Measurements from ENCODE around the gene NEK6. TPM values are rescaled to one million over a fixed set of nuclear protein-coding genes. Genes with fewer than 3 reads are reported as not detected.

NEK6 gene
- total and polyA plus RNA-seq, 9 of the 15 experiments (the other 6 are each of a cell fraction or from before 2014, with no cell fraction given): 3.1 to 19.0 (median 8.4) TPM

- no peaks in the 10 kb centered on the region for H3K9me3 ChIP-seq (replicated peaks; ENCODE audit: control insufficient read depth, insufficient read depth, low read depth, low read length)
- CTCF ChIA-PET (ENCODE audit: low intra/inter-chr PET ratio): no interaction called here
- H3K4me2 ChIP-seq (ENCODE audit: insufficient read depth, low read length): no peak overlapping the region
- no peak overlapping the region for H2AFZ ChIP-seq (ENCODE audit: low read depth, low read length)
- WGBS (ENCODE audit: insufficient coverage, low coverage, missing lambda C conversion rate): 77% methylated on average over 17 of the region's 22 CpGs
- no peaks in the 10 kb centered on the region; the same call in 2 of the 3 replicates for H3K36me3 ChIP-seq (ENCODE audit: control insufficient read depth, insufficient read depth, low read length)
- H3K27me3 ChIP-seq (ENCODE audit: control insufficient read depth in 2 of 2, insufficient read depth in 2 of 2, low read length in 2 of 2): no peaks in the 10 kb centered on the region
- POLR2A ChIA-PET: no interaction called here
- no TSS peak for BruUV-seq (replicated peaks)
- in situ Hi-C loops (cut with MboI): loop anchor here (5.0 kb wide), 1 partner anchor 57 kb away; no protein-coding TSS in a partner anchor
- H3K4me3 ChIP-seq: no peak overlapping the region
- no peak overlapping the region for H3K27ac ChIP-seq (ENCODE audit: extremely low read depth, low read depth, low read length)
- peaks cover 20% of the 10 kb centered on the region for H4K20me1 ChIP-seq (replicated peaks; ENCODE audit: control insufficient read depth, insufficient read depth, low read length)
- FAIRE-seq (no peak), DNase-seq (ENCODE audit: extremely low read depth in 1 of 4, low spot score in 3 of 4) (no peak), ATAC-seq (no peak)
- peak overlapping the region in 1 of 2 experiments; percentile 11; a peak in 1 of 4 replicates for H3K9ac ChIP-seq (ENCODE audit: insufficient read depth in 1 of 2, low read depth in 2 of 2, low read length in 2 of 2)
- intact Hi-C loops (cut with micrococcal nuclease): no loop called here
- H3K9me1 ChIP-seq (ENCODE audit: control insufficient read depth, insufficient read depth, low read length): no peaks in the 10 kb centered on the region
- H3K79me2 ChIP-seq (ENCODE audit: control insufficient read depth, insufficient read depth, low read length): peaks cover 21% of the 10 kb centered on the region
- TF ChIP-seq FOS (IDR thresholded peaks at IDR 0.05; ENCODE audit: extremely low read depth, insufficient read length): no peak
- TF ChIP-seq RFX7 (CRISPR knock-in tag; IDR thresholded peaks at IDR 0.05): no peak
- TF ChIP-seq ZNF263 (CRISPR knock-in tag; IDR thresholded peaks at IDR 0.05; ENCODE audit: borderline replicate concordance): no peak
- TF ChIP-seq, protein P1, sequence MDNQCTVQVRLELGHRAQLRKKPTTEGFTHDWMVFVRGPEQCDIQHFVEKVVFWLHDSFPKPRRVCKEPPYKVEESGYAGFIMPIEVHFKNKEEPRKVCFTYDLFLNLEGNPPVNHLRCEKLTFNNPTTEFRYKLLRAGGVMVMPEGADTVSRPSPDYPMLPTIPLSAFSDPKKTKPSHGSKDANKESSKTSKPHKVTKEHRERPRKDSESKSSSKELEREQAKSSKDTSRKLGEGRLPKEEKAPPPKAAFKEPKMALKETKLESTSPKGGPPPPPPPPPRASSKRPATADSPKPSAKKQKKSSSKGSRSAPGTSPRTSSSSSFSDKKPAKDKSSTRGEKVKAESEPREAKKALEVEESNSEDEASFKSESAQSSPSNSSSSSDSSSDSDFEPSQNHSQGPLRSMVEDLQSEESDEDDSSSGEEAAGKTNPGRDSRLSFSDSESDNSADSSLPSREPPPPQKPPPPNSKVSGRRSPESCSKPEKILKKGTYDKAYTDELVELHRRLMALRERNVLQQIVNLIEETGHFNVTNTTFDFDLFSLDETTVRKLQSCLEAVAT (IDR thresholded peaks at IDR 0.05): no peak
- no peak for TF ChIP-seq ZC3H8 (IDR thresholded peaks at IDR 0.05)
- no peak for TF ChIP-seq NFE2 (IDR thresholded peaks at IDR 0.05; ENCODE audit: low read depth)
- TF ChIP-seq ZC3H4 (CRISPR knock-in tag; IDR thresholded peaks at IDR 0.05; ENCODE audit: borderline replicate concordance): no peak
- TF ChIP-seq ZNF316 (IDR thresholded peaks at IDR 0.05): no peak
- no peak for TF ChIP-seq RBM17 (IDR thresholded peaks at IDR 0.05; ENCODE audit: borderline replicate concordance, low read depth, low read length)
- TF ChIP-seq ZNF140 (CRISPR knock-in tag; IDR thresholded peaks at IDR 0.05): no peak
- no peak for TF ChIP-seq SMAD2 (IDR thresholded peaks at IDR 0.05; ENCODE audit: low read depth, low read length)
- no peak for TF ChIP-seq MTA3 (IDR thresholded peaks at IDR 0.05; ENCODE audit: borderline replicate concordance)
- TF ChIP-seq RBM34 (IDR thresholded peaks at IDR 0.05; ENCODE audit: borderline replicate concordance, insufficient read depth, low read length): no peak
- TF ChIP-seq NR1H2 (CRISPR knock-in tag; IDR thresholded peaks at IDR 0.05): no peak
- H3K4me1 ChIP-seq (replicated peaks in 1 of 2; ENCODE audit: control insufficient read depth in 2 of 2, insufficient read depth in 2 of 2, low read length in 2 of 2): peaks cover 3 to 24% of the 10 kb centered on the region in 2 experiments; a peak in 3 of 5 replicates
Observed at GRCh38 chr9:124263800-124264426, 6.2 kb downstream of the NEK6 start.

Data from K562 (cell line).